ENCODE data around the gene AUTS2.
"Not testable (repeated sequence)": the region's sequence is repeated elsewhere in the genome, so short reads cannot be mapped to it uniquely, and the experiment has no call there.

AUTS2 gene

GRCh38 chr7:70726294-70726693 is 1128.0 kb downstream of the AUTS2 start:
- no peaks in the 10 kb centered on the region for H3K36me3 ChIP-seq
- intact Hi-C loops (cut with DNase I; ENCODE audit: low total_unique reads): no loop called here
- peaks cover 0 to 28% (median 0%) of the 10 kb centered on the region in 4 donors for H3K4me1 ChIP-seq
- no peak overlapping the region for H3K27ac ChIP-seq
- no peaks in the 10 kb centered on the region for H3K9me3 ChIP-seq
- H3K4me3 ChIP-seq: no peak overlapping the region
- no peak for DNase-seq
- no peak for TF ChIP-seq CTCF (IDR thresholded peaks at IDR 0.05)
- no peaks in the 10 kb centered on the region for H3K27me3 ChIP-seq

- no peak for TF ChIP-seq CTCF (IDR thresholded peaks at IDR 0.05)
- no peak overlapping the region for H3K4me3 ChIP-seq
- intact Hi-C loops (cut with DNase I; ENCODE audit: low total_unique reads): no loop called here
- H3K4me1 ChIP-seq: peaks cover 0 to 24% (median 0%) of the 10 kb centered on the region in 4 donors
- no peaks in the 10 kb centered on the region for H3K27me3 ChIP-seq
- no peak overlapping the region for H3K27ac ChIP-seq
- H3K36me3 ChIP-seq: no peaks in the 10 kb centered on the region
- H3K9me3 ChIP-seq: no peaks in the 10 kb centered on the region
- DNase-seq: no peak
Measured at GRCh38 chr7:70726951-70727378, 1128.7 kb downstream of the AUTS2 start.

- no peak for TF ChIP-seq CTCF (IDR thresholded peaks at IDR 0.05)
- intact Hi-C loops (cut with DNase I; ENCODE audit: low total_unique reads): no loop called here
- Histone ChIP-seq H3K4me3 (no peak overlapping the region), H3K27ac (no peak overlapping the region), H3K9me3 (no peaks in the 10 kb centered on the region), H3K36me3 (no peaks in the 10 kb centered on the region), H3K27me3 (no peaks in the 10 kb centered on the region), H3K4me1 (peaks cover 0 to 22% (median 0%) of the 10 kb centered on the region in 4 donors)
- DNase-seq: no peak
Measured at GRCh38 chr7:70727861-70728260, 1129.6 kb downstream of the AUTS2 start.

- H3K36me3 ChIP-seq: no peaks in the 10 kb centered on the region
- no peaks in the 10 kb centered on the region for H3K9me3 ChIP-seq
- H3K27me3 ChIP-seq: no peaks in the 10 kb centered on the region
- intact Hi-C loops (cut with DNase I; ENCODE audit: low total_unique reads): no loop called here
- DNase-seq: no peak
- no peak overlapping the region for H3K27ac ChIP-seq
- peaks cover 0 to 24% (median 0%) of the 10 kb centered on the region in 4 donors for H3K4me1 ChIP-seq
- no peak for TF ChIP-seq CTCF (IDR thresholded peaks at IDR 0.05)
- H3K4me3 ChIP-seq: no peak overlapping the region
Measured at GRCh38 chr7:70728872-70729552, 1130.7 kb downstream of the AUTS2 start.

GRCh38 chr7:70729553-70730157 is 1131.4 kb downstream of the AUTS2 start:
- H3K9me3 ChIP-seq; H3K4me3 ChIP-seq; H3K27me3 ChIP-seq; intact Hi-C loops (cut with DNase I; ENCODE audit: low total_unique reads); H3K36me3 ChIP-seq; DNase-seq; H3K27ac ChIP-seq: not testable (repeated sequence)
- peaks cover 0 to 30% (median 2%) of the 10 kb centered on the region in 4 donors for H3K4me1 ChIP-seq

GRCh38 chr7:70730451-70731110 is 1132.3 kb downstream of the AUTS2 start:
- no peaks in the 10 kb centered on the region for H3K27me3 ChIP-seq
- DNase-seq: no peak
- H3K9me3 ChIP-seq: no peaks in the 10 kb centered on the region
- H3K4me3 ChIP-seq: no peak overlapping the region
- TF ChIP-seq CTCF (IDR thresholded peaks at IDR 0.05): no peak
- no peak overlapping the region for H3K27ac ChIP-seq
- no peaks in the 10 kb centered on the region for H3K36me3 ChIP-seq
- H3K4me1 ChIP-seq: peaks cover 0 to 28% (median 6%) of the 10 kb centered on the region in 4 donors
- intact Hi-C loops (cut with DNase I; ENCODE audit: low total_unique reads): no loop called here
